Lung (tissue), 12 donors: ENCODE measurements around the gene PCTP. TPM values are rescaled to one million over a fixed set of nuclear protein-coding genes. Genes with fewer than 3 reads are reported as not detected.
A peak's percentile ranks its signal among the peaks of the same experiment; 100 is the strongest.

Experiments used
- ATAC-seq: fragments of 200-7000 bp; cut with Tn5 transposase; one replicate; pipeline ENCODE4 v1.9.1; 2020; ENCODE audit warnings: moderate number of reproducible peaks; ENCODE audit not compliant: insufficient read depth, low FRiP score
- DNase-seq, 3 donors: peaks; one replicate each; pipeline ENCODE4 v3.0.0-alpha.2; 2013 to 2017
- H3K27ac ChIP-seq, 2 donors: one replicate each; pipeline ENCODE4 v1.5.1; 2013; ENCODE audit warnings: mild to moderate bottlenecking in 2 of 2, moderate library complexity in 2 of 2, control low read depth in 1 of 2, inconsistent platforms in 1 of 2, low read depth in 1 of 2, low read length in 1 of 2
- H3K27me3 ChIP-seq, 3 donors: one replicate each; pipeline ENCODE4 v1.5.1; 2013; ENCODE audit warnings: low read length in 2 of 3; ENCODE audit not compliant: control insufficient read depth in 3 of 3, insufficient read depth in 3 of 3
- H3K36me3 ChIP-seq, 4 donors: one replicate each; pipeline ENCODE4 v1.5.1; 2013; ENCODE audit warnings: low read length in 4 of 4, mild to moderate bottlenecking in 1 of 4, moderate library complexity in 1 of 4; ENCODE audit not compliant: control insufficient read depth in 4 of 4, insufficient read depth in 4 of 4
- H3K4me1 ChIP-seq, 5 donors: one replicate each; pipeline ENCODE4 v1.5.1; 2013; ENCODE audit warnings: low read length in 5 of 5, mild to moderate bottlenecking in 2 of 5, moderate library complexity in 1 of 5; ENCODE audit not compliant: control insufficient read depth in 5 of 5, insufficient read depth in 5 of 5
- H3K4me3 ChIP-seq: one replicate; pipeline ENCODE4 v1.5.1; 2013; ENCODE audit warnings: mild to moderate bottlenecking, control low read depth, moderate library complexity
- H3K9ac ChIP-seq, 2 donors: one replicate each; pipeline ENCODE4 v1.5.1; 2013; ENCODE audit warnings: low read length in 2 of 2, control low read depth in 1 of 2; ENCODE audit not compliant: insufficient read depth in 1 of 2
- H3K9me3 ChIP-seq, 4 donors: one replicate each; pipeline ENCODE4 v1.5.1; 2013; ENCODE audit warnings: low read length in 3 of 4, mild to moderate bottlenecking in 1 of 4, moderate library complexity in 1 of 4; ENCODE audit not compliant: control insufficient read depth in 4 of 4, insufficient read depth in 3 of 4
- CTCF ChIP-seq: IDR thresholded peaks from 2 replicates; pipeline ENCODE4 v1.5.1; 2012; ENCODE audit warnings: mild to moderate bottlenecking; ENCODE audit errors: control extremely low read depth, extremely low read depth
- WGBS, 2 donors: extraction: QIAGEN DNeasy Blood & Tissue Kit; methylation state at CpG; one replicate each; pipeline ENCODE4 v1.1.7; 2013; 5-methylcytosine and 5-hydroxymethylcytosine counted together
- polyA plus RNA-seq, 2 donors: library from polyadenylated mRNA; stranded (reverse); fragments of 200-250 nt; gene quantifications; one replicate each; pipeline ENCODE4 v1.2.1, GENCODE V29; 2013
- total RNA-seq, 2 donors: library from RNA; depleted of rRNA in 1 of 2; stranded (reverse); fragments of >200 nt in 1 of 2; gene quantifications; one replicate each; pipeline ENCODE4 v1.2.1, GENCODE V29; 2014 to 2021
- donor health status: control.
- donor health status: control.
- donor health status: Bipolar disorder and iron deficiency.
- donor health status: healthy.
- donor health status: DM: yes; HTN: yes; CAD: no.

Gene PCTP
- total and polyA plus RNA-seq, 4 donors: 14.3 to 34.2 (median 19.1) TPM

GRCh38 chr17:55705847-55706246 is 45.0 kb upstream of the PCTP start:
- no peak for TF ChIP-seq CTCF
- no peak overlapping the region for H3K4me3 ChIP-seq

GRCh38 chr17:55706808-55707773 is 43.8 kb upstream of the PCTP start:
- H3K27me3 ChIP-seq: no peaks in the 10 kb centered on the region
- no peak overlapping the region for H3K9ac ChIP-seq
- WGBS, 2 donors: 51 to 71% methylated on average over 11 of the region's 11 CpGs
- H3K4me1 ChIP-seq: peaks cover 0 to 4% (median 0%) of the 10 kb centered on the region in 5 donors
- no peaks in the 10 kb centered on the region for H3K9me3 ChIP-seq
- H3K27ac ChIP-seq: peak overlapping the region in 1 of 2 donors; percentile 18
- no peak for TF ChIP-seq CTCF
- DNase-seq: no peak
- no peaks in the 10 kb centered on the region for H3K36me3 ChIP-seq
- no peak for ATAC-seq
- H3K4me3 ChIP-seq: no peak overlapping the region

More at GRCh38 chr17:55705847-55706246, 45.0 kb upstream of the PCTP start:
- peaks cover 0 to 4% (median 0%) of the 10 kb centered on the region in 5 donors for H3K4me1 ChIP-seq
- H3K27ac ChIP-seq: no peak overlapping the region
- no peak overlapping the region for H3K9ac ChIP-seq
- DNase-seq (no peak), ATAC-seq (no peak)
- no peaks in the 10 kb centered on the region for H3K9me3 ChIP-seq
- no peaks in the 10 kb centered on the region for H3K27me3 ChIP-seq
- H3K36me3 ChIP-seq: no peaks in the 10 kb centered on the region

GRCh38 chr17:55708175-55708974 is 42.5 kb upstream of the PCTP start:
- Histone ChIP-seq H3K4me3 (no peak overlapping the region), H3K9me3 (no peaks in the 10 kb centered on the region), H3K9ac (no peak overlapping the region), H3K36me3 (no peaks in the 10 kb centered on the region), H3K4me1 (peaks cover 0 to 4% (median 0%) of the 10 kb centered on the region in 5 donors), H3K27me3 (no peaks in the 10 kb centered on the region), H3K27ac (no peak overlapping the region)
- no peak for DNase-seq
- ATAC-seq: no peak
- 54 to 75% methylated on average over 8 of the region's 8 CpGs for WGBS, 2 donors
- no peak for TF ChIP-seq CTCF
